Spleen (tissue), 11 donors: ENCODE results near the gene STK11IP. TPM values are rescaled to one million over a fixed set of nuclear protein-coding genes. Genes with fewer than 3 reads are reported as not detected.
A peak's percentile ranks its signal among the peaks of the same experiment; 100 is the strongest.

Experiments used
- DNase-seq: peaks from one replicate; pipeline ENCODE4 v3.0.0-alpha.2; 2020
- H3K27ac ChIP-seq, 8 donors: fragments of 200-600 bp; sonication (generic) in 7 of 8; 1 replicate in 4 of 8; 2 replicates in 4 of 8; pipeline versions ENCODE4 v1.5.0 to v1.8.0; 2016 to 2021; ENCODE audit warnings: inconsistent platforms in 4 of 8, mild to moderate bottlenecking in 4 of 8, moderate library complexity in 1 of 8
- H3K27me3 ChIP-seq, 7 donors: fragments of 200-600 bp; sonication (generic) in 6 of 7; replicated peaks in 1 of 7; 1 replicate in 4 of 7; 2 replicates in 3 of 7; pipeline versions ENCODE4 v1.5.0 to v1.8.0; 2016 to 2021; ENCODE audit warnings: inconsistent platforms in 3 of 7, mild to moderate bottlenecking in 1 of 7
- H3K36me3 ChIP-seq, 6 donors: fragments of 200-600 bp; sonication (generic) in 5 of 6; 1 replicate in 4 of 6; 2 replicates in 2 of 6; pipeline versions ENCODE4 v1.5.0 to v1.8.0; 2016 to 2021; ENCODE audit warnings: inconsistent platforms in 2 of 6
- H3K4me1 ChIP-seq, 6 donors: fragments of 200-600 bp; sonication (generic) in 5 of 6; 1 replicate in 3 of 6; 2 replicates in 3 of 6; pipeline versions ENCODE4 v1.5.0 to v1.8.0; 2016 to 2021; ENCODE audit warnings: inconsistent platforms in 3 of 6
- H3K4me3 ChIP-seq, 8 donors: fragments of 200-600 bp; sonication (generic) in 7 of 8; 1 replicate in 4 of 8; 2 replicates in 4 of 8; pipeline versions ENCODE4 v1.5.0 to v1.8.0; 2016 to 2021; ENCODE audit warnings: inconsistent platforms in 4 of 8, mild to moderate bottlenecking in 4 of 8, moderate library complexity in 2 of 8
- H3K9me3 ChIP-seq, 8 donors: fragments of 200-600 bp; sonication (generic) in 7 of 8; 1 replicate in 4 of 8; 2 replicates in 4 of 8; pipeline versions ENCODE4 v1.5.0 to v1.8.0; 2016 to 2021; ENCODE audit warnings: inconsistent platforms in 4 of 8
- CTCF ChIP-seq, 11 experiments: fragments of 200-600 bp in 7 of 11; fragments of 450-650 bp in 4 of 11; sonication (generic) in 4 of 11; IDR thresholded peaks in 8 of 11; conservative IDR thresholded peaks in 3 of 11; 1 replicate in 7 of 11; 2 replicates in 4 of 11; pipeline versions ENCODE4 v1.4.0 to v1.8.0; 2016 to 2021; ENCODE audit warnings: antibody characterized with exemption in 11 of 11, inconsistent platforms in 4 of 11, mild to moderate bottlenecking in 1 of 11
- POLR2A ChIP-seq, 3 donors: fragments of 450-650 bp; IDR thresholded peaks; one replicate each; pipeline ENCODE4 v1.5.1; 2017; ENCODE audit warnings: antibody characterized with exemption in 3 of 3, mild to moderate bottlenecking in 1 of 3
- POLR2AphosphoS5 ChIP-seq, 3 donors: sonication (generic); formaldehyde crosslinking; IDR thresholded peaks; one replicate each; pipeline ENCODE4 v1.5.1; 2017; ENCODE audit warnings: antibody characterized with exemption in 3 of 3
- WGBS, 5 donors: extraction: QIAGEN DNeasy Blood & Tissue Kit in 3 of 5; methylation state at CpG; one replicate each; pipeline versions ENCODE4 v1.1.5 to v1.1.7; 2013 to 2018; 5-methylcytosine and 5-hydroxymethylcytosine counted together
- intact Hi-C: fragments of 100-400 bp; cut with DNase I; formaldehyde crosslinking; loops from one replicate; pipeline ENCODE4 v1.15.0; 2023; ENCODE audit warnings: low total_unique reads
- polyA plus RNA-seq, 3 donors: library from polyadenylated mRNA; stranded (reverse); fragments of 200-250 nt; gene quantifications; one replicate each; pipeline ENCODE4 v1.2.1, GENCODE V29; 2013
- total RNA-seq, 7 donors: library from RNA; depleted of rRNA in 3 of 7; stranded (reverse); fragments of >200 nt in 3 of 7; fragmentation: NEBNext Ultra II Directional in 4 of 7; extraction: Animal tissue kit (Norgen Biotek cat#: 25700) in 4 of 7; gene quantifications; one replicate each; pipeline versions ENCODE4 v1.1.0 to v1.2.1, GENCODE V29; 2016 to 2021
- donor health status: healthy with polysubstance abuse.
- donor health status: DM: no; HTN: no; CAD: no; lungs with moderate emphysema.
- donor health status: DM: no; HTN: no; CAD: no.
- donor health status: Bipolar disorder and iron deficiency.
- donor health status: healthy.
- donor health status: DM: no; HTN: no; CAD: no.
- donor health status: DM: yes; HTN: yes; CAD: no.

The STK11IP gene
- total and polyA plus RNA-seq, 10 donors: 15.8 to 57.0 (median 36.5) TPM

- peak overlapping the region; percentile 48 to 78 (median 58) for H3K4me3 ChIP-seq
- DNase-seq: peak; percentile 82
- H3K27me3 ChIP-seq: peaks cover 0 to 98% (median 35%) of the 10 kb centered on the region in 7 donors
- intact Hi-C loops: no loop called here
- H3K4me1 ChIP-seq: peaks cover 9 to 25% (median 19%) of the 10 kb centered on the region in 6 donors
- TF ChIP-seq CTCF (IDR thresholded peaks at IDR 0.05 in 8 of 11, conservative IDR thresholded peaks at IDR 0.05 in 3 of 11) (no peak), POLR2AphosphoS5 (IDR thresholded peaks at IDR 0.05) (no peak)
- WGBS, 5 donors: 4 to 14% (median 7%) methylated on average over 27 to 54 of the region's 54 CpGs
- H3K9me3 ChIP-seq: no peaks in the 10 kb centered on the region
- H3K27ac ChIP-seq: peak overlapping the region in 1 of 8 donors; percentile 41
- no peaks in the 10 kb centered on the region for H3K36me3 ChIP-seq
These were observed 45.9 kb upstream of the STK11IP start for GRCh38 chr2:219551441-219552381.

- TF ChIP-seq POLR2A (IDR thresholded peaks at IDR 0.05) (no peak), CTCF (IDR thresholded peaks at IDR 0.05 in 8 of 11, conservative IDR thresholded peaks at IDR 0.05 in 3 of 11) (peak in 1 of 11 experiments; percentile 13), POLR2AphosphoS5 (IDR thresholded peaks at IDR 0.05) (peak in 2 of 3 donors; percentile 56 to 71)
- Histone ChIP-seq H3K36me3 (no peaks in the 10 kb centered on the region), H3K27me3 (peaks cover 0 to 98% (median 35%) of the 10 kb centered on the region in 7 donors), H3K4me1 (peaks cover 9 to 25% (median 19%) of the 10 kb centered on the region in 6 donors), H3K9me3 (no peaks in the 10 kb centered on the region), H3K4me3 (peak overlapping the region; percentile 48 to 78 (median 58)), H3K27ac (peak overlapping the region in 3 of 8 donors; percentile 41 to 63 (median 51))
- DNase-seq: peak; percentile 92
- intact Hi-C loops: no loop called here
- WGBS, 5 donors: 2 to 5% (median 4%) methylated on average over 24 to 99 of the region's 99 CpGs
These were observed 45.1 kb upstream of the STK11IP start for GRCh38 chr2:219552382-219553167.

GRCh38 chr2:219553168-219553417 is 44.6 kb upstream of the STK11IP start:
- peaks cover 9 to 25% (median 19%) of the 10 kb centered on the region in 6 donors for H3K4me1 ChIP-seq
- TF ChIP-seq POLR2AphosphoS5 (IDR thresholded peaks at IDR 0.05) (no peak), POLR2A (IDR thresholded peaks at IDR 0.05) (no peak), CTCF (IDR thresholded peaks at IDR 0.05 in 8 of 11, conservative IDR thresholded peaks at IDR 0.05 in 3 of 11) (no peak)
- 34 to 52% (median 37%) methylated on average over 6 to 7 of the region's 7 CpGs for WGBS, 5 donors
- H3K36me3 ChIP-seq: no peaks in the 10 kb centered on the region
- intact Hi-C loops: no loop called here
- peaks cover 0 to 98% (median 35%) of the 10 kb centered on the region in 7 donors for H3K27me3 ChIP-seq
- no peaks in the 10 kb centered on the region for H3K9me3 ChIP-seq
- H3K4me3 ChIP-seq: peak overlapping the region in 7 of 8 donors; percentile 48 to 78 (median 56)
- H3K27ac ChIP-seq: no peak overlapping the region
- no peak for DNase-seq
